Fibroblast of pulmonary artery (primary cell): ENCODE measurements around the gene SCCPDH.

ENCODE experiments used
- DNase-seq: peaks from one replicate; pipeline ENCODE4 v3.0.0-alpha.2; 2010; ENCODE audit warnings: low read depth
- H3K4me3 ChIP-seq: replicated peaks from 2 replicates; pipeline ENCODE4 v1.5.1; 2011; ENCODE audit warnings: low read depth, mild to moderate bottlenecking, control low read depth, low read length, moderate library complexity
- CTCF ChIP-seq: IDR thresholded peaks from 2 replicates; pipeline ENCODE4 v1.5.1; 2011; ENCODE audit warnings: mild to moderate bottlenecking, control low read depth, low read length, inconsistent platforms; ENCODE audit errors: missing control alignments

SCCPDH gene

GRCh38 chr1:246814890-246815289, 90.7 kb downstream of the SCCPDH start:
- TF ChIP-seq CTCF, result no peak
- H3K4me3 ChIP-seq, result no peak overlapping the region
- no peak for DNase-seq

GRCh38 chr1:246815693-246816270, 91.6 kb downstream of the SCCPDH start:
- H3K4me3 ChIP-seq, result no peak overlapping the region
- no peak for TF ChIP-seq CTCF
- DNase-seq, result no peak
